HG03039 (cell line): ENCODE data around the gene DNAJC21.
"Not testable (repeated sequence)": the region's sequence is repeated elsewhere in the genome, so short reads cannot be mapped to it uniquely, and the experiment has no call there.

Experiments used
- ATAC-seq: cut with Tn5 transposase; IDR thresholded peaks from one replicate; pipeline ENCODE4 v1.9.1; 2021; ENCODE audit warnings: mild to moderate bottlenecking, moderate library complexity; ENCODE audit not compliant: unreplicated experiment

Gene DNAJC21

DNA sequence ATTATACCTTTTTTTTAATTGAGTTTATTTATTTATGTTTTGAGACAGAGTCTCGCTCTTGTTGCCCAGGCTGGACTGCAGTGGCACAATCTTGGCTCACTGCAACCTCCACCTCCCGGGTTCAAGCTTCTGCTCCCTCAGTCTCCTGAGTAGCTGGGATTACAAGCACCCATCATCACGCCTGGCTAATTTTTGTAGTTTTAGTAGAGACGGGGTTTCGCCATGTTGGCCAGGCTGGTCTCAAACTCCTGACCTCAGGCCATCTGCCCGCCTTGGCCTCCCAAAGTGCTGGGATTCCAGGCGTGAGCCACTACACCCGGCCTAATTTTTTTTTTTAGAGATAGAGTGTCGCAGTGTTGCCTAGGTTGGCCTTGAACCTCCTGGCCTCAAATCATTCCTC, 6.1 kb upstream of the DNAJC21 start:
- not testable (repeated sequence) for ATAC-seq

- peak; percentile 60 for ATAC-seq
Measured at GRCh38 chr5:34923694-34924461, 5.5 kb upstream of the DNAJC21 start.

- no peak for ATAC-seq
Measured at GRCh38 chr5:34924462-34924765, 4.9 kb upstream of the DNAJC21 start.

DNA sequence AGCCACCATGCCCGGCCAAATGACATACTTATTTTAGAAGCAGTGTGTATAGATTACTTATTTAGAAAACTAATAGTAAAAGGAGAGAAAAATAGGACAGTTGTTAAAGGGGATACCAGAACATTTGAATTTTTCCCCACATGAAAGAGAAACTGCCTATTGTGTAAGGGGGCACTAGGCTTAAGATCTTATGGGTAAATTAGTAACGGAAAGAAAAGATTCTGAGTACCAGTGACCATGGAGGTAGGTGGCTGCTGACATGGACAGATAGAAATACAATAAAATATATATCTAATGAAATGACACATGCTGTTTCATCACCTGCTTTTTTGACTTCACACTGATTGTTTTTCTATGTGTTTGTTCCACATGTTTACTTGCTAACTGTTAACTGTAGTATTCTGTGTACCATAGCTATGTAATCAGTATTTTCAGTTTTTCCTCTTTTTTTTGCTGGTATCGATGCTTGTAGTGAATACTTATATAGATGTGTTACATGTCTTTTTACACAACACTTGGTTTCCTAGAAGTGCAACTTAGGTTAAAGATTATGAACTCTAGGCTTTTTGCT, 3.0 kb upstream of the DNAJC21 start:
- ATAC-seq: no peak

DNA sequence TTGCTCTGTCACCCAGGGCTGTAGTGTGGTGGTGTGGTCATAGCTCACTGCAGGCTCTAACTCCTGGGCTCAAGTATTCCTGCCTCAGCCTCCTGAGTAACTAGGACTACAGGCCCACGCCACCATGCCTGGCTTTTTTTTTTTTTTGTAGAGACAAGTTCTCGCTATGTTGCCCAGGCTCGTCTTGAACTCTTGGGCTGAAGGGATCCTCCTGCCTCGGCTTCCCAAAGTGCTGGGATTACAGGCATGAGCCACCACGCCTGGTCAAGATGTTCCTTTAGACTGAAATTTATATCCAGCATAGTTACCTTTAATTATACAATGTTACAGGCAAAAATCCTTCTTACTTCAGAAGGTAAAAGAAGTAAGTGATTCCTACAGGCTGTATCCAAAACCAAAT, 1.6 kb upstream of the DNAJC21 start:
- no peak for ATAC-seq

GRCh38 chr5:34928267-34928666, 1.1 kb upstream of the DNAJC21 start:
- ATAC-seq: no peak

- ATAC-seq: peak; percentile 73
Measured at GRCh38 chr5:34929720-34930461, 532 bp downstream of the DNAJC21 start.

DNA sequence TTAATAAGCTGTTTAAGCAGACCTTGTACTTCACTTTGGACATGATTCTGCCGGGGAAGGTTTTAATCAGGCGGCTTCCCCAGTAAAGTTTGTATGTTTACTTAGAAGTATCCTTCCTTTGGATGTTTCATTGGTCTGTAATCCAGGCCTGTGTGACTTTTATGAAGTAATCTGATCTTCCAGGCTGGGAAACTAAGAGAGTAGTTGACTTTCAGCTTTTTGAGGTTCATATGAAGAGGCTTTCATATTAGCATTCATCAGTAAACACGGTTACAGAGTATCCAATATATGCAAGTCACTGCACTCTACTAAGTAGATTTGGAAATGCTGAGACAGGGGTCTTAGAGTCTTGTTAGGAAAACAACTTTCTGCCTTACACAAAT, 1.1 kb downstream of the DNAJC21 start:
- no peak for ATAC-seq

- no peak for ATAC-seq
Measured at GRCh38 chr5:34930870-34931269, 1.5 kb downstream of the DNAJC21 start.

DNA sequence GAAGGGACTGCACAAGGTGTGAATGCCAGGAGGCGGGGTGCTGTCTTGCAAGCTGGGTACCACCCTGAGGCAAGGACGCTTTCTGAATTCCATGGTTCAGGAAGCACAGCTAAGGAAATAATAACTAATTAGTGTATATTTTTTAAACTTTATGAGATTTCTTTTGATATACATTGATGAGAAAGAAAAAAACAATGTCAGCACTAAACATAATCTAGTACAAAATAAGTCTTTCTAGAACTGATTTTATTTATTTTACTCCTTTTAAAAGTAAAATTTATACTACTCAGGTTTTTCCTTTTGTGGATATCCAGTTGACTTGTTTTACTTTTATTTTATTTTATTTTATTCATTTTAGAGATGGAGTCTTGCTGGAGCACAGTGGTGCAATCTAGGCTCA, 3.6 kb downstream of the DNAJC21 start:
- ATAC-seq: no peak

DNA sequence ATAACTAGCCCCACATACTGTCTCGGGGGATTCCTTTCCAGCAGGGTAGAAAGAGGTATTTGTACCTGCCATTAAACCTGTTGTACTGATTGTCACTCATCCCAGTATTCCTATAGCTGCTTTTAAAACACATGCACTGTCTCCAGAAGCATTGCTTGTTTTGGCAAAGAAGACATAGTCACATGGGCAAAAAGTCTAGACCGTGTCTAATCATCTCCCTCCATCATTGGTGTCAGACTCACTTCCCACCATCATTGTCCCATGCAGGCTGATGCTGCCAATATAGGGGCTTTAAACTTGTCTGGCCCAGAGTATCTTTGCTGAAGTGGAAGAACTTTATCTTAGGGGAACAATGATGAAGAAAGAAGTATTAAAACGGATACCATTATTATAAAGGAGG, 12.6 kb downstream of the DNAJC21 start:
- no peak for ATAC-seq

GRCh38 chr5:34944044-34944443, 14.7 kb downstream of the DNAJC21 start:
- no peak for ATAC-seq

DNA sequence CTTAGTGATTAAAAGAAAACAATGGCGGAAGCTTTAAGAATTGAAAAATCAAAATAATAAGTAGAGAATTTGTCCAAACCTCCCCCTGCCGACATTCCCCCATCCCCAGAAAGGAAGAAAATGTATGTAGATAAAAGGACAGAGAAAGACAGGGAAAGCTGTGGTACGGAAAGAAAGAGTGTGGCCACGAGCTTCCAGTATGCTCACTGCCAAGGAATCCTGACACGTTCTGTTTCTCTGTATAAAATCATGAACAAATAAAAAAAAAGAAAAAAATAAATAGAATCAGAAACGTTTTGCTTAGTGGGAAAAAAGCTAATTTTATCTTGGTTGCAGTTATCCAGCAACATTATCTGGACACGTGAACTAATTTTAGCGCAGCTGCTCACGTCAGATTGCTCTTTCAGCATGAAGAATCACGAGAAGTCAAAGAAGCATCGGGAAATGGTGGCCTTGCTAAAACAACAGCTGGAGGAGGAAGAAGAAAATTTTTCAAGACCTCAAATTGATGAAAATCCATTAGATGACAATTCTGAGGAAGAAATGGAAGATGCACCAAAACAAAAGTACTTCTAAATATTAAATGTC, 15.2 kb downstream of the DNAJC21 start:
- ATAC-seq: no peak

DNA sequence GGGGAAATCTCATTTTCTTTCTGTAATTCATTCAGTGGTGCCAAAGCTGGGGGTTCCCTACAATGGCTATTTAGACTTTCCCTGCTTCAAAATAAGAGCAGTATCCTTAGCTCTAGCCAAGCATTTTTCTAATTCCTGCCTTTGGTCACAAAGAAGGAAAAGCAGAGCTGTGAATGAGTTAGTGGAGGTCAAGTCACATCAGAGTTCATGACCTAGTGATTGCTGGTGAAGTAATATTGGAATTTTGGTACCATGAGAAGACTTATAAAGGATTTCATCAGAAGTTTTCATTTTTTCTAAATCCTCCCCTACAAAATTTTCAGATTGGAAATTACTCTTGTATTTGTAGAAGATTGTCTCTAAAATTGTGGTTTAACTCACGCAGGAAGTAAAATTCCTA, 28.0 kb downstream of the DNAJC21 start:
- no peak for ATAC-seq

DNA sequence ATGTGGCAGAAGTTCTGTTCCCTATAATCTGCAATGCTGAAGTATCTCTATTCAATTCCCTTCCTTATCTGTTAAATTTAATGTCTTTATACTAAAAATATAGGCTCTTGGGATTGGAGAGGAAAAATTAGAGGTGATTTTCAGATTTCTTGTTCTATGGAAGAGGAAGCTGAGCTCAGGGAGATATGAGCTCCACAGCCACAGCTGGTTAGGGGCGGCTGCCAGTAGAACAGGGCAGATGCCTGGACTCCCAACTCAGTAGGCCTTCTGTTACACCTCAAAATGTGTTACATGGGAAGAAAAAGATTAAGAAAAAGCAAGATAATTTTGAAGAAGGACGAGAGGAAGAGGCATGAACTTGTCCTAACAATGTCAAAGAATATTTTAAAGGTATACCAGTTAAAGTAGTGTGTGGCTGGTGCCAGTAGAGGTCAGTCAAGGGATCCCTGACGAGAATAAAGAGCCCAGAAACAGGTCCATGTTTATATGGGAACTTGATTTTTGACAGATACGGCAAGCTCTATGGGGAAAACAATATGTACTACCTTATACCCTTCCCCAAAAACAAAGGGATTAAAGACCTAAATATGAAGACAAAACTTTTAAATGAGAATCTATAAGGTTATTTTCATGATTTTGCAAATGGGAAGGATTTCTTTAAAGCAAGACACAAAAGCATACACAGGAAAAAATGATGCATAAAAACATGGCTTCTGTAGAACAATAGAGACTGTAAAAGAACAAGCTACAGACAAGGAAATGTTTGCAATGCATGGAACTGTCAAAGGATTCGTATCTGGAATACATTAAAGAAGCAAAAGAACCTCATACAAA, 28.7 kb downstream of the DNAJC21 start:
- no peak for ATAC-seq

DNA sequence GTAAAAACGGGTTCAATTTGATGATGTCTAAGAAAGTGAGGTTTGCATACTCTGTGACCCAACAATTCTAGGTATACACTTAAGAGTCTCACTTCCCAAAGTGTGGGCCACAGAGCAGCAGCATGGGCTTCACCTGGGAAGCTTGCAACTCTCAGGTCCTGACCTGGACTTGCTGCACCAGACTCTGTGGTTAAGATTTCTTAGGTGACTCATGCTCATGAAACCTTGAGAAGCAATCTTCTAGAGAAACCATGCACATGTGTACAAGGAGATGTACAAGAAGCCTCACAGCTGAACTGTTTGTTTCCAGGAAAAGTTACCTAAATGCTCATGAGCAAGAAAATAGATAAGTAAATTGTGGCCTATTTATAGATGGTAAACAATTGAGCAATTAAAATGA, 30.0 kb downstream of the DNAJC21 start:
- peak; percentile 93 for ATAC-seq

DNA sequence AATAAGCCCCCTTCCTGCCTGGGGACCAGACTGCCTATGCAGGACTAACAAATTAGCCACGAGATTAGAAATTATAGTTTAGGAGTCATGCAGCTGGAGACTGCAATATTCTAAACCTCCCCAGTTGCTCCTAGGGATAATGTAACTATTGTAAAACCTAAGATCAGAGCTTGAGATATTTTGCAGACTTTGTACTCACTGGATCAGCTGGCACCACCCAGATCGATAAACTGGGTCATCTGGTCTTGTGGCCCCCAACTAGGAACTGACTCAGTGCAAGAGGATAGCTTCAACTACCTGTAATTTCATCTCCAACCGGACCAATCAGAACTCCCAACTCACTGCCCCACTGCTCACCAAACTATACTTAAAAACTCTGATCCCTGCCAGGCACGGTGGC, 38.2 kb downstream of the DNAJC21 start:
- no peak for ATAC-seq

GRCh38 chr5:34968258-34968657, 38.9 kb downstream of the DNAJC21 start:
- no peak for ATAC-seq

DNA sequence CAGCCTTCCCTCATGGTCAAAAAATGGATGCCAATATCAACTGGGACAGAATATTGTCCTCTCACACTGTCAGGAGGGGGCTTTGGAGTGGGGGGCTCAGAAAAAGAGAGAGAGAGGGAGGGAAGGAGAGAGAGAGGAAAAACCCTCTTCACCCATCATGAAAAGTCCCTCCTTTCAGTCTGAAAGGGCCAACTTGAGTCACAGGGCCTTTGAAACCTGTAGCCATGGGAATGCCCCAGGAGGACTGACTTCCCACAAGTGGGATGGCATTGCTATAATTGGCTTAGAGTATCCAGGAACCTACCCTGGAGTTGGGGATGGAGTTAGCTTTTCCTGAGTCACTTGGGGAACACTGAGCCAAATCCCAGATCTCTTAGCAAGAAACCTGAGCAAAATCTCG, 41.2 kb downstream of the DNAJC21 start:
- no peak for ATAC-seq

DNA sequence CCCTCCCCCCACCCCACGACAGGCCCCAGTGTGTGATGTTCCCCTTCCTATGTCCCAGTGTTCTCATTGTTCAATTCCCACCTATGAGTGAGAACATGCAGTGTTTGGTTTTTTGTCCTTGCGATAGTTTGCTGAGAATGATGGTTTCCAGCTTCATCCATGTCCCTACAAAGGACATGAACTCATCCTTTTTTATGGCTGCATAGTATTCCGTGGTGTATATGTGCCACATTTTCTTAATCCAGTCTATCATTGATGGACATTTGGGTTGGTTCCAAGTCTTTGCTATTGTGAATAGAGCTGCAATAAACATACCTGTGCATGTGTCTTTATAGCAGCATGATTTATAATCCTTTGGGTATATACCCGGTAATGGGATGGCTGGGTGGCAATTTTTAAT, 42.3 kb downstream of the DNAJC21 start:
- not testable (repeated sequence) for ATAC-seq

DNA sequence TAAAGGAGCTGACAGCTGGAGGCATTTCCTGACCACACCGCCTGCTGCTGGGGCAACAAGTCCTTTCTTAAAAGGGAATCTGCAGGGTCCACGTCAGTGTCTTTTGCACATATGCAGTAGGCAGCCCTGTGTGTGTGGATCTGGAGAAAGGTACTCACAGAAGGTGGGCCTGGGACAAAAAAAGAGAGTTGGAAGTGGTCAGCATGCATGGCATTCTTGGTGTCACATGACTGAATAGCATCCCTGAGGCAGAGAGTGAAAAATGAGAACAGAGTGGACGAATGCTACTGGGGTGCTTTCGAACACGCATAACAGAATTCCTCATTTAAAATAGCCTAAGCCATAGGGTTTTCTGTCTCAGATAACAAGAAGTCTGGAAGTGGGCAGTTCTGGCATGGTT, 47.0 kb downstream of the DNAJC21 start:
- no peak for ATAC-seq
